NCI-H1105 (cell line): ENCODE results near the gene RIMBP2.

ENCODE experiments used
- DNase-seq: peaks from one replicate; lab custom pipeline; 2025; lab: John Stamatoyannopoulos, UW

Gene RIMBP2

DNA sequence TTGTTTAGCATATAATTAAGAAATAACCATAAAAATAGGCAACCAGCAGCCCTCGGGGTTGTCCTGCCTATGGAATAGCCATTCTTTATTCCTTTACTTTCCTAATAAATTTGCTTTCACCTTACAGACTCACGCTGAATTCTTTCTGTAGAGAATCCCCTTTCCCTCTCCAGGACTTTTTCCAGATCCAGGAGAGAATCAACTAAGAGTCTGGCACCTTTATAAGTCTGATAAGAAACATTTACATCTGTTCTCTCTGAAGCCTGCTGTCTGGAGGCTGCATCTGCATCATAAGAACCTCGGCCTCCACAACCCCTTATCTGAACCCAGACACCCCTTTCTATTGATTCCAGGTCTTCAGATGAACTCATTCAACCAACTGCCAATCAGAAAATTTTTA, 32.3 kb downstream of the RIMBP2 start:
- no peak for DNase-seq

DNA sequence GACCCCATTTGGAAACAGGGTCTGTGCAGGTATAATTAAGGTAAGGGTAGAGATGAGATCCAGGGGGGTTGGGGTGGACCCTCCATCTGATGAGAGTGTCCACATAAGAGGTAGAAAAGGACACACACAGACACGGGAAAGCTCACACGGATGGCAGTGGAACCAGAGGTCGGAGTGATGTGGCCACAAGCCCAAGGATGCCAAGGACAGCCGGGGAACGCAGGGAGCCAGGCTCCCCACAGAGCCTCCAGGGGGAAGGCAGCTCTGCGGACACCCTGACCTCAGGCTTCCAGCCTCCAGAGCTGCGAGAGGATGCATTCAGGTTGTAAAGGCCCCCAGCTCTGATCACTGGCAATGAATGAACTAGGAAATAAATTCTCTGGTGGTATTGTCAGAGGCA, 33.0 kb downstream of the RIMBP2 start:
- no peak for DNase-seq

DNA sequence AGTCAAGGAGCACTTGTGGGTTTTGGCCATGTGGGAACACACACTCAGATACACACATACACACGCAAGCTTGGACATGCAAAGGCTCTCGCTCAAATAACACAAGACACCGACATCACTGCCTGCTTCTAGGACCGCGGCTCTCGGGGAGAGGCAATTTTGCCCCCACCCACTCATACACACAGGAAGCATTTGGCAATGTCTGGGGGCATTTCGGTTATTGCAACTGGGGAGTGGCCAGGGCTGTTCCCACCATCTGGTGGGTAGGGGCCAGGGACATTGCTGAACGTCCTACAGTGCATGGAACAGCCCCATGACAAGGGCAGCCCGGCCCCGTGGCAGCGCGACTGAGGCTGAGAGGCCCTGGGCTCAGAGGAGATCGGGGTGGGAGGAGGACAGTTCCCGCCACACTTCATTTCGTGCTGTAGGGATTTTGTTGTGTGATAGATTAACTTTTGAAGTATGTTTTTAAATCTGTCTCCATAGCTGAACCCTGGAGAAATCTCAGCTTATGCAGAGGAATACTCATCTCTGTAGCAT, 35.6 kb downstream of the RIMBP2 start:
- DNase-seq = no peak

DNA sequence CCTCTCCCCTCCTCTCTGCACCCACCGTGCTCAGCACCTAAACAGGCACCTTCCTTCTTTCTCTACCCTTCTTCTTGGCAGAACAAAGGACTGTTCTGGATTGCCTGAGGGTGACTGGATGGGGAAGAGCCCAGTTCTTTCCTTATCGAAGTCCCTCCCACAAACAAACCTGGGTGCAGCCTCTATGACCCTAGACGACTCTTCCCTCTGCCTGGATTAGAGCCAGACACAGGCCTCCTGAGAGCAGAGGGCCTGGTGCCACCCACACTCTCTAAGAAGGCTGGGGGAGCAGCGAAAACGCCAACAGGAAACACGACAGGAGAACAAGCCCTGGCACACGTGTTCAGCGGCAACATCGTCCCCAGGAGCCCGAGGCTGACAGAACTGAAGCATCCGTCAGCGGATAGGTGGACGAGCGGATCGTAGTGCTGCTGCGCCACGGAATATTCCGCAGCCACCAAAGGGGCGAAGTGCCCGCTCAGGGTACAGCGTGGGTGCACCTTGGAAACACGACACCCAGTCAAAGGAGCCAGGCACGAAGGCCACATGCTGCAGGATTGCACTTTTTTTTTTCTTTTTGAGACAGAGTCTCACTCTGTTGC, 38.0 kb downstream of the RIMBP2 start:
- DNase-seq = no peak

DNA sequence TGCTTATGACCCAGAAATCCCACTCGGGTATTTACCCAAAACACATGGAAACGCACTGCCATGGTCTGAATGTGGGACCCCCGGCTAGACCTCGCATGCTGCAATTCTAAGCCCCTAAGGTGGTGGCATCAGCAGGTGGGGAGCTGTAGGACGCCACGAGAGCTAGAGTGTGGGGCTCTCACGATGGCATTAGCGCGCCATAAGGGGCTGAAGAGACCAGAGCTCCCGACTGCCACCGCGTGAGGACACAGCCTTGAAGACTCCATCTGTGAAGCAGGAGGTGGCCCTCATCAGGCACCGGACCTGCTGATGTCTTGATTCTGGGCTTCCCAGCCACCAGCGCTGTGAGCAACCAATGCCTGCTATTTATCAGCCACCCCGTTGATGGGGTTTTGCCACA, 40.3 kb downstream of the RIMBP2 start:
- no peak for DNase-seq

DNA sequence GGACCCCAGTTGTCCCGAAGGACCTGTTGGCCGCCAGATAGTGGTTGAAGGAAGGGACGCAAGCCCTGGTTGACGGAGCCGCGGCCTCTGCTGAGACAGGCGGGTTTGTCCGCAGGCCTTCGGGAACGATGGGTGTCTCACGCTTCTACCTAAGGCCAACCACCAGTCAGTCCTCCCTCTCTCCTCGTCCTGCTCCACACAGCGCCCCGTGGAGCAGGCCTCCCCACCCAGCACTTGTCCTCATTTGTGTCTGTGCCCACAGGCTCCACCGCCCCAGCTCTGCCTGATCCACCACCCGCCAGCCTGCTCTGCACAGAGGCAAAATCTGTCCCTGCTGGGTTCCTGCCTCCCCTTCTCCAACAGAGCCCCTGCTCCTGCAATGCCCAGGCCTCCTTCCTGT, 41.0 kb downstream of the RIMBP2 start:
- DNase-seq = no peak

DNA sequence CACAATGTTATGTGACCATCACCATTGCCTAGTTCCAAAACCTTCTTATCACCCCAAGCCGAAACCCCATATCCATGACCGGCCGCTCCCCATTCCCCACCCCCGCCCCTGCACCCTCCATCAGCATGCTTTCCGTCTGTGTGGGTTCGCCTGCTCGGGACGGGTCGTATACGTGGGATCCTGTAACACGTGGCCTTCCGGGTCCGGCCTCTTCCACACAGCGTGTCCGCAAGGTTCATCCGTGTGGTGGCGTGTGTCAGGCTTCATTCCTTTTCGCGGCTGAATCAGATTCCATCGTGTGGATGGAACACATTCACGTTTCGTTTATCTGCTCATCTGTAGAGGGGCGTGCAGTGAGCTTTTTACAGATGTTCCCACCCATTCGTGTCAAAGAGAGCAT, 41.4 kb downstream of the RIMBP2 start:
- DNase-seq = no peak

DNA sequence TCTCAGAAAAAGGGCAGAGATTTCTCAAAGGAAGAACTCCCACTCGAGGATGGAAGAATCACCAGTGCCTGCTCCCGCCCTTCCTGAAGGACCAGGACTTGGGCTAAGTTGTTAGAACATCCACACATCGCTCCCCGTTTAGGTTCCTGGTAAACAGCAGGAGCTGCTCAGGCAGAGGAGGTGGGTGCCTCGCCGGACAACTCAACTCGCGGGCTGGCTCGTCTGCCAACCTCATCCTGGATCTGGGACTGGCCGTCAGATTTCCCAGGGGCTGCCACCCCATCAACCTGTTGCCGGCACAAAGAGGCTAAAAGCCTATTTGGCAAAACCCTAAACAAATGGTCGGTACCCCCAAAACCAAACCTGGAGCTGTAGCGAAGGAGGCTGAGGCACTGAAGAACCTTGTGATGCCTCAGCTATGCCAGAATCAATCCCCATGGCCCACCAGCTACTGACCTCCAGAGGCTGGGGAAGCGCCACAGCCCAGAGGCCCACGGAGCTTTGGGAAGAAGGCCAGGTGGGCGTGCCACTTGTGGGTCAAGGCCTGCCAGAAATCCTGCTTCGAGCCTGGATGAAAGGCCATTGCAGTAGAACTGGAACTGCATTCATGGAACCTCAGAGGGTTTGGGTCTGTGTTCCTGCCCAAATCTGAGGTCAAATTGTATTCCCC, 42.9 kb downstream of the RIMBP2 start:
- no peak for DNase-seq

DNA sequence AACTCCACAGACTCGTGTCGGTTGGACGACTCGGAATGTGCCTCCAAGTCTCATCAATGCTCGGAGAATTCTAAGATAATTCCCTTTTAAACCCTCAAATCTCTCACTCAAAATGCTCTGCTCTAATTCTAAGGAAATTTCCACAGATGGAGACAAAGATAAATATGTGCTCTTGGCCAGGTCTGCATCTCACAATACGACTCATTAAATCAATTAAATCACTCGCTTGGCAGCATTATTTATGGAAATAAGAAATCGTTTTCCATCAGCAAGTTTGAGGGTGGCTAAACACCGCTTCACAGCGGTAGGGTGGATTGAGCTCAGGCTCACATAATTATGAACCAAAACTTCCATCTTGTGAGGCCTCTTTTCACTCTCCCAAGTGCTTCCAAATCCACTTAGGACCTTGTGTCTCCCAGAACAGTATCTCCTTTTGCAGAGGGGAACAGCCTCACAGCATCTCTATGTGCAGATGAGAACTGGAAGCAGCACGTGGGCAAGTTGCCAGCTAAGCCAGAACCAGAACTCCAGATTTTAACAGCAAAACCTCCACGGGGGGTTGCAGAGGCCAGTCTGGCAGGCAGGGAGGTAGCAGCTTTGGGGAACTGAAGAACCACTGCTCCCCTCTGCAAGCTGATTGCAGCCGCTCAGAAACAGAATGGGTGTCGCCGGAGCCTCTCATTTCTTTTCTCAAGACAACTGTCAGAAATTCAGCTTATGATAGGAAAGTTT, 43.8 kb downstream of the RIMBP2 start:
- DNase-seq = no peak

DNA sequence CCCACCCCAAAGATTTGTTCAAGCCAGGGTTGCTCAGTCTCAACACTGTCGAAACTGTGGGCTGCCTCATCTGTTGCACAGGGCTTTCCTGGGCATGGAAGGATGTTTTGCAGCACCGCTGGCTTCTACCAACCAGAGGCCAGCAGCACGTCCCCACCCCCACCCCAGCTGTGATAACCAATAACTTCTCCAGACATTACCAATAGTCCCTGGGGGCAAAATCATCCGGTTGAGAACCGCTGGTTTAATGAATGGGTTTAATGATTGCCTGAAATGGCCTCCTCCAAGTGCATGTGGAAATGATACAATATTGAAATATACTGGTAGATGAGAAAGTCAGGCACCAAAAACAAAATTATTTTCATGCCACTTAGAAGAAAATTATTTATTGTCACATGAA, 44.5 kb downstream of the RIMBP2 start:
- no peak for DNase-seq

DNA sequence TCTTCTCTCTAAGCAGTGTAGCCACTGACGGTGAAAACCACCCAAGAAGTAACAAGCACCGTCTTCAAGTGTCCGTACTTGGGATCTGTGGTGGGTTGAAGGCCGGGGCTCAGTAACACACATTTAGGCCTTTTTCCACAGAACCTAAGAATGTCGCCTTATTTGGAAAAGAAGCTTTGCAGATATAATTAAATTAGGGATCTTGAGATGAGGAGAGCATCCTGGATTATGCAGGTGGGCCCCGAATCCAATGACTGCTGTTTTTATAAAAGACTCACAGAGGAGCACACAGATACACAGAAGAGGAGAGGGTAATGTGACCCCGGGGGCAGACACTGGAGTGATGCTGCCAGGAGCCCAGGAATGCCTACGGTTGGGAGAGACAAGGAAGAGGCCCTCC, 46.3 kb downstream of the RIMBP2 start:
- DNase-seq = no peak

DNA sequence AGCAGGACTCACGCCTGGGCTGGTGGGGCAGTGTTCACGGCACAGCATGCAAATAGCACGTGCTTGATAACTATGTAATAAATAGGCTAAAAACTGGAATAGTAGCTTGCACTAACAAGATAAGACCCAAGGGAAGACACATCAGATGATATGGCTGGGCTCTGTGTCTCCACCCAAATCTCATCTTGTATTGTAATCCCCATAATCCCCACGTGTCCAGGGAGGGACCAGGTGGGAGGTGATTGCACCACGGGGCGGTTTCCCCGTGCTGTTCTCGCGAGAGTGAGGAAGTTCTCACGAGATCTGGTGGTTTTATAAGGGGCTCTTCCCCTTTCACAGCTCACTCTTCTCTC, 46.9 kb downstream of the RIMBP2 start:
- DNase-seq = no peak

DNA sequence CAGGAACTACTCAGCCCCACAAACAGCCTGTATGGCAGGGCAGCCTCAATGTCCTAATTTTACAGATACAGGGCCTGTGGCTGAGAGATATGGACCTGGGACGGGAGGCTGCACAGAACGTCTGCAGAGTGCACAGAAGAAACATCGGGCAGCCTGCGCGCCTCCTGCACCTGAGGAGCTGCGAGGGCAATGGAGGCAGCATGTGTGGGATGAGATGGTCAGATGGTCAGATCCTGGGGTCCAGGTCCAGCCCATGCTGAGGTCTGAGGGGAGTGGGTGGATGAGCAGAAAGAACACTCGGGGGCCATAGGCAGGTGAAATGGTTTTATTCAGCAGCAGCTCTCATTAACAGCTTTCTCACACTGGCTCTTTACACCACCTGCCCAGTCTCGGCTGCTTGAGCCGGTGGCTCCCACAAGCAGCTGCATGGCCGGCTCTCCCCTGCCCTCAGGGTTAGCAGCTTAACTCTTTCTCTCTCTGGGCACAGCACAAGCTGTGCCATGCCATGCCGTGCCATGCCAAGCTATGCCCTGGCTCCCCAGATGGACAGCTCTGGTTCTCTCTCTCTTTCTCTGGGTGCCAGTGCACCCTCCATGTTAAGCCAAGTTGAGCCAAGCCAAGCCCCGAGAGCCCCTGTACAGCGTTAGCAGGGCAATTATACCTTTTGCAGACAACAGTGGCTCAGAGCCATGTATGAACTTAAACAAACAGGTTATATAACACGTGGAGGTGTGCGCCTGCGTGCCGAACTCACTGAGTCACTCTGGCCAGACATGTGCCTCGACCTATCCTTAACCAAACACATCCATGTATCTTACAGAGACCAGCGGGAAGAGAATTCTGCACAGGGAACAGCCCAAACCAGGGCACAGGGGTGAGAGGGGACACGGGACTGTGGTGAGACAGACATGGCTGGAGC, 47.6 kb downstream of the RIMBP2 start:
- DNase-seq = no peak

DNA sequence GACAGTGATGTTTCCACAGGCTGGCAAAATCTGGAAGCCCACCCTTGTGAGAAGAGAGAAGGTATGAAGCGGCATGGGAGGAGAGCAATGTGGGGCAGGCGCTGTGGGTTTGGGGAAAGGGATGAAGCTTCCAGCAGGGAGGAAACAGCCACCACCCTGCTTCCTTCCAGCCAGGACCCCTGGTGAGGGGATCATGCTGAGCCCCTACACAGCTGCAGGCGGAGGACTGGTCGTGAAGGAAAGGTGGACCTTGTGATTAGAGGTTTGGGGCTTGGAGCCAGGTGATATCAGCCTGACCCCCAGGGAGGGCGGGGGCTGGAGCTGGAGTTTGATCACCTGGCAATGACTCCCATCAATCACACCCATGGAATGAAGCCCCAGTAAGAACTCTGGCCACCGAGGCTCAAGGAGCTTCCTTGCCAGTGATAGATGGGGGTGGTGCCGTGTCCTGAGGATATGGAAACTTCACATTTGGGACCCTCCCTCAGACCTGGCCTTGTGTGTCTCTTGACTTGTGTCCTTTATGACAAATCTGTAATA, 48.6 kb downstream of the RIMBP2 start:
- DNase-seq = no peak

DNA sequence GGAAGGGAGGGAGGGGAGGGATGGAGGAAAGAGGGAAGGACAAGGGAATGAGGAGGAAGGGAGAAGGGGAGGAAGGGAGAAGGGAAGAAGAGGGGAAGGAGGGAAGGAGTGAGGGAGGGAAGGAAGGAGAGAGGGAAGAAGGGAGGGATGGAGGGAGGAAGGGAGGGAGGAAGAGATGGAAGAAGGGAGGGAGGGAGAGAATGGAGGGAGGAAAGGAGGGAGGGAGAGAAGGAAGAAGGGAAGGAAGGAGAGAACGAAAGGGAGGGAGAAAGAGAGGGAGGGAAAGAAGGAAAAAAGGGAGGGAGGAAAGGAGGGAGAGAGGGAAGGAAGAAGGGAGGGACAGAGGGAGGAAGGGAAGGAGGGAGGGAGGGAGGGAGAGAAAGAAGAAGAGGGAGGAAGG, 49.5 kb downstream of the RIMBP2 start:
- no peak for DNase-seq

DNA sequence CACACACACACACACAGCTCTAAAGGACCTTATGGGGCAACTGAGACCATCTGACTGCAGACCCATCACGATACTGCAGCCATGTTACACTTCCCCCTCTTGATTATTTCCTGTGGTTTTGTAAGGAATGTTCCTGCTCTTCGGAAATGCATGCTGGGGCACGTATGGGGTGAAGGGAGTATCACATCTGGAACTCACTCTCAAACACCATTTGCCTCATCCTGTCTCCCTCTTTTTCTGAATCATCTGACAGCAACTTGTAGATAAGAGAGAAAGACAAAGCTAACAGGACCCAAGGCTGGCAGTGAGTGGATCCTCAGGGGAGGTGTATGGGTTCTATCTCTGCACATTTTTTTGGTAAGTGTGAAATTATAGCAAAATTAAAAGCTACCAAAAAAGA, 50.3 kb downstream of the RIMBP2 start:
- DNase-seq = no peak

DNA sequence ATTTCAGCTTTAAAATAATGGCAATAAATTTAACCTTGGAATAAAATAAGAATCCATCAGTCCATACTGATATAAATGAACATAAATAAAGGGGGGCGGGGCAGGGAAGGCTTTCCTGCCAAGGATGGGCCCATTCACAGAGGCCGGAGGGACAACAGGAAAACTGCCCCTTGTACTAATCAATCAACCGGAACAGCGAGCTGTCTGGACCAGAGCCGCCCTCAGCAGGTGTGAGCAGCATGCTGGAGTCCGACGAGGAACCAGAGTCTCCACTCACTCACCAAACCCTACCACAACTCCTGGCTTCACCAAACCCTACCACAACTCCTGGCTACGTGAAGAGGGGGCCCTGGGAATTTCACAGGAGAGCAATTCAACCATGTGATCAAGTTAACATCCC, 51.3 kb downstream of the RIMBP2 start:
- no peak for DNase-seq

DNA sequence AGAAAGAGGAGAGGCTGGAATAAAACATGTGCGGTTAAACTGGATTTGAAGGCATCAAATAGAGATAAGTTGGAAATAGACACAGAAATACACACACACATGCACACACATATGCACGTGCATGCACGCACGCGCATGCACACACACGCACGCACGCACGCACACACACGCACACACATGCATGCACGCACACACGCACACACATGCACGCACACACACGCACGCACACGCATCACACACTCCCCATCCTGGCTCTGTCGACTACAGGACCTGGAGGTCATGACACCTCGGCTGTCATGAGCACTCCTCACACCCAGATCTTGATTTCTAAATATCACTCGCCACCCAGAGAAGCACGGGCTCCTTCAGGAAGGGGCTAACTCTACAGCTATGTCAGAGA, 51.8 kb downstream of the RIMBP2 start:
- DNase-seq = no peak

DNA sequence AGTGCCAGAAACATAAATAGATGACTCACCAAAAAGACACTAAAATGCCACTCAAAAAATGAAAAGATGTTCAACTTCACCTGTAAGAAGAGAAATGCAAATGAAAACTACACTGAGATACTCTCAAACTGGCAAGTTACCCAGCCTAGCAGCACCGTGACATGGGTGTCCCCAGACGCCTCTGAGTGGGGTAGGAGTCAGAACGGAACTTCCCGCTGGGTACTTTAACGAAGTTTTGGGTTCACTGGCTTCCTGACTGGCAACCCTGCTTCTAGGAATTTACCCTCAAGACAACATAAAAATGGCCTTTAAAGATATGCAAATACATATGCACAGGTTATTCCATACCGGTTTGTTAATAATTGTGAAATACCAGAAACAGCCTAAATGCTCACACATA, 52.6 kb downstream of the RIMBP2 start:
- no peak for DNase-seq

DNA sequence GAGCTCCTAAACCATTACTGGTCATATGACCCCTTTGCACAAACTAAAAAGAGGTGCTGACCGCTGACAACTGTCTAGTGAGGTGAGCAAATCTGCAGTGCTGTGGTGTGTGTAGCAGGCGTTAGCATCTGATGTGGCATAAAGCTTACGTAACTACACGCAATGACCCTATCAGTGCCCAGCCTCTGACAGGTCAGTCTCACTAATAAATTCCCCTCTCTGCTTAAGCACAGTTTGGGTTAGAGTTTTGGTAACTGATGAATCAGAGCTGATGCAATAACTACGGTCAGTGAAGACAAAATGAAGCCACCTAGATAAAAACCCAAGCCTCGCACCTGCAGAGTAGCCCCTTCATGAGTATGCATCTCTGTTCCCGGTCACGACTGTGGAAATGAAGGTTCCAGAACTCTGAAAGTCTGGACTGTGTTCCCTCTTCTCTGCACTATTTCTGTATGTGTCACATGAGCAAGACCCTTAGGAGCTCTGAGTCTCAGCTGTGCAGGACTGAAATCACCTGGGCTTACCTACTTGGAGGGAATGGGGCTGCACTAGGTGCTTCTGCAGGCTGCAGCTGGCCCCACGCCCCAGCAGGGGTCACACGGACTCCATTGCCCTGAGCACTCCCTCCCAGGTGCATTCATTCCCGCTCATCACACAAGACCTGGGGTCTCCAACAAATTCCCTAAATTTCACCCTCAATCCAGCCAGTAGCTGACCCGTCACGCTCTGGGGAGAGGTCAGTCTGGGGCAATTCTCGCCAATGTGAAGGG, 54.4 kb downstream of the RIMBP2 start:
- DNase-seq = no peak

DNA sequence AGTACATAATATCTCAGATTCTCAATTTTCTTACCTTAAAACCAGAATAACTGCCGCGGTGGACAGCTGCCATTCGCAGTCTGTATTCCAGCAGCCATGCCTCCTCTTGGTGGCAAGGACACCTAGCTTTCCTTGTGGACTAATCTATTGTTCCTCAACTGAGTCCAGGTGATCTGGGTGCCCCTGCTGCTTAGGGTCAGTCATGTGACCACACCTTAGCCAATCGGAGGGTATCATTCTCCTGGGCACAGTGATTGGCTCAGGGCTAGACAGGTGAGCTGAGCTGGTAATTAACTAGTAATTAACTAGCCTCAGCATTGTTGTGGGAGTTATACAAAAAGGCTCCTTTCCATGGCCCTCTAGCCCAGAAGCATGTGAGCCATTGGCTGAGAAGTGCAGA, 55.0 kb downstream of the RIMBP2 start:
- DNase-seq = no peak
